Activated CD8-positive, alpha-beta T cell treated with anti-CD3 and anti-CD28 coated beads for 36 hours (primary cell): ENCODE data around the gene ITGA5. TPM values are rescaled to one million over a fixed set of nuclear protein-coding genes. Genes with fewer than 3 reads are reported as not detected.

Experiments used
- ATAC-seq: fragments of 200-7000 bp; cut with Tn5 transposase; one replicate; pipeline ENCODE4 v1.10.0; 2021; ENCODE audit warnings: mild to moderate bottlenecking, moderate library complexity
- CTCF ChIA-PET: fragments of 350-600 bp; sonication (Branson Sonifier 250); formaldehyde crosslinking; loops from one replicate; lab custom pipeline; 2021; ENCODE audit warnings: antibody characterized with exemption; lab: Charles Lee
- POLR2A ChIA-PET: fragments of 350-600 bp; sonication (Branson Sonifier 250); formaldehyde crosslinking; loops from one replicate; lab custom pipeline; 2021; ENCODE audit warnings: antibody characterized with exemption; lab: Charles Lee
- DNase-seq: peaks from one replicate; pipeline ENCODE4 v3.0.0-alpha.2; 2020
- H3K27ac Mint-ChIP-seq: one replicate; pipeline ENCODE4 v1.8.0; 2021; ENCODE audit warnings: mild to moderate bottlenecking, mixed read lengths
- H3K27me3 Mint-ChIP-seq: one replicate; pipeline ENCODE4 v1.8.0; 2021; ENCODE audit warnings: mixed read lengths
- H3K36me3 Mint-ChIP-seq: one replicate; pipeline ENCODE4 v1.8.0; 2021; ENCODE audit warnings: low read depth, mixed read lengths
- H3K4me1 Mint-ChIP-seq: one replicate; pipeline ENCODE4 v1.8.0; 2021; ENCODE audit warnings: low read depth, mixed read lengths
- H3K4me3 Mint-ChIP-seq: one replicate; pipeline ENCODE4 v1.8.0; 2021; ENCODE audit warnings: mild to moderate bottlenecking, moderate library complexity, mixed read lengths
- H3K9me3 Mint-ChIP-seq: one replicate; pipeline ENCODE4 v1.8.0; 2021; ENCODE audit warnings: mixed read lengths
- intact Hi-C: fragments of 100-400 bp; cut with micrococcal nuclease; formaldehyde crosslinking; loops from one replicate; pipeline ENCODE4 v1.10.0; 2022
- total RNA-seq, 2 experiments: library from RNA; stranded (reverse); gene quantifications; one replicate each; pipeline ENCODE4 v1.2.3, GENCODE V29; 2021
- TF ChIP-seq, protein P1 (sequence below): fragments of 200-600 bp; IDR thresholded peaks from one replicate; pipeline ENCODE4 v1.8.0; 2022; ENCODE audit warnings: antibody characterized with exemption, mild to moderate bottlenecking

Gene ITGA5
- total RNA-seq, 2 experiments from 2014 or later, result 35.2 to 36.6 TPM

DNA sequence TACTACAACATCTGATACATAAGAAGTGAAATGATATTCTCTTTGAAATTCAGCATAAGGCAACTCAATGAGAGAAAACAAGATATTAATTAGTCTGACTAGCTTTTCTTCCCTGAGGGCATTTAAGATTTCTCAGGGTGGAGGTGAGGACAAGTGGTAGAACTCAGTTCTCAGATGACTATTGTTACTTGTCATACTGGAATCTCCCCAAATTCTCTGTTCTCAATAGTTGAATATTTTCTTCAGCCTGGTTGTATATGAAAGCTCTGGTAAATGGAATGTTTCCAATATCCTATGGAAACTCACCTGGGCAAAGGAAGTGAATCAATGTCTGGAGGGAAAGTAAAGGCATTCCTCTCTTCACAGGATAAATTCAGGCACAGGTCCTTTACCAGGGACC is 18.2 kb upstream of the ITGA5 start:
- no peak overlapping the region for H3K4me3 Mint-ChIP-seq
- H3K36me3 Mint-ChIP-seq, result no peaks in the 10 kb centered on the region
- ATAC-seq, result peak; percentile 35
- no peaks in the 10 kb centered on the region for H3K27me3 Mint-ChIP-seq
- TF ChIP-seq, protein P1, sequence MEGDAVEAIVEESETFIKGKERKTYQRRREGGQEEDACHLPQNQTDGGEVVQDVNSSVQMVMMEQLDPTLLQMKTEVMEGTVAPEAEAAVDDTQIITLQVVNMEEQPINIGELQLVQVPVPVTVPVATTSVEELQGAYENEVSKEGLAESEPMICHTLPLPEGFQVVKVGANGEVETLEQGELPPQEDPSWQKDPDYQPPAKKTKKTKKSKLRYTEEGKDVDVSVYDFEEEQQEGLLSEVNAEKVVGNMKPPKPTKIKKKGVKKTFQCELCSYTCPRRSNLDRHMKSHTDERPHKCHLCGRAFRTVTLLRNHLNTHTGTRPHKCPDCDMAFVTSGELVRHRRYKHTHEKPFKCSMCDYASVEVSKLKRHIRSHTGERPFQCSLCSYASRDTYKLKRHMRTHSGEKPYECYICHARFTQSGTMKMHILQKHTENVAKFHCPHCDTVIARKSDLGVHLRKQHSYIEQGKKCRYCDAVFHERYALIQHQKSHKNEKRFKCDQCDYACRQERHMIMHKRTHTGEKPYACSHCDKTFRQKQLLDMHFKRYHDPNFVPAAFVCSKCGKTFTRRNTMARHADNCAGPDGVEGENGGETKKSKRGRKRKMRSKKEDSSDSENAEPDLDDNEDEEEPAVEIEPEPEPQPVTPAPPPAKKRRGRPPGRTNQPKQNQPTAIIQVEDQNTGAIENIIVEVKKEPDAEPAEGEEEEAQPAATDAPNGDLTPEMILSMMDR, result no peak
- intact Hi-C loops, result no loop called here
- DNase-seq, result no peak
- ChIA-PET CTCF (interaction anchor here (0.6 to 14.3 kb wide), 10 partner anchors 8 to 223 kb away, joined by 3 to 479 read pairs (median 14); partner anchors contain the start of genes COPZ1 and ITGA5), POLR2A (interaction anchor here (0.6 to 2.1 kb wide), 5 partner anchors 16 to 85 kb away, joined by 3 to 10 read pairs (median 5); no protein-coding TSS in a partner anchor)
- H3K4me1 Mint-ChIP-seq, result peaks cover 19% of the 10 kb centered on the region
- H3K9me3 Mint-ChIP-seq, result no peaks in the 10 kb centered on the region
- H3K27ac Mint-ChIP-seq, result no peak overlapping the region

GRCh38 chr12:54432815-54433164 is 13.7 kb upstream of the ITGA5 start:
- no peak overlapping the region for H3K4me3 Mint-ChIP-seq
- no peaks in the 10 kb centered on the region for H3K27me3 Mint-ChIP-seq
- no peaks in the 10 kb centered on the region for H3K36me3 Mint-ChIP-seq
- peak overlapping the region; percentile 59 for H3K27ac Mint-ChIP-seq
- ChIA-PET POLR2A (interaction anchor here (1.5 to 2.1 kb wide), 2 partner anchors 16 to 20 kb away, joined by 4 to 8 read pairs; no protein-coding TSS in a partner anchor), CTCF (interaction anchor here (0.6 to 14.3 kb wide), 5 partner anchors 17 to 95 kb away, joined by 3 to 164 read pairs (median 19); partner anchors contain the start of gene ITGA5)
- TF ChIP-seq, protein P1, result no peak
- ATAC-seq (peak; percentile 66), DNase-seq (peak; percentile 43)
- H3K4me1 Mint-ChIP-seq, result peaks cover 32% of the 10 kb centered on the region
- intact Hi-C loops, result no loop called here
- H3K9me3 Mint-ChIP-seq, result no peaks in the 10 kb centered on the region

GRCh38 chr12:54431911-54432814 is 13.1 kb upstream of the ITGA5 start:
- H3K4me1 Mint-ChIP-seq, result peaks cover 29% of the 10 kb centered on the region
- H3K27me3 Mint-ChIP-seq, result no peaks in the 10 kb centered on the region
- H3K9me3 Mint-ChIP-seq, result no peaks in the 10 kb centered on the region
- TF ChIP-seq, protein P1, result no peak
- ChIA-PET POLR2A (interaction anchor here (1.5 to 2.1 kb wide), 2 partner anchors 16 to 19 kb away, joined by 4 to 8 read pairs; no protein-coding TSS in a partner anchor), CTCF (interaction anchor here (0.6 to 14.3 kb wide), 7 partner anchors 7 to 96 kb away, joined by 3 to 164 read pairs (median 19); partner anchors contain the start of gene ITGA5)
- ATAC-seq, result peak; percentile 72
- peak; percentile 80 for DNase-seq
- H3K27ac Mint-ChIP-seq, result peak overlapping the region; percentile 60
- intact Hi-C loops, result no loop called here
- peak overlapping the region; percentile 37 for H3K4me3 Mint-ChIP-seq
- no peaks in the 10 kb centered on the region for H3K36me3 Mint-ChIP-seq

DNA sequence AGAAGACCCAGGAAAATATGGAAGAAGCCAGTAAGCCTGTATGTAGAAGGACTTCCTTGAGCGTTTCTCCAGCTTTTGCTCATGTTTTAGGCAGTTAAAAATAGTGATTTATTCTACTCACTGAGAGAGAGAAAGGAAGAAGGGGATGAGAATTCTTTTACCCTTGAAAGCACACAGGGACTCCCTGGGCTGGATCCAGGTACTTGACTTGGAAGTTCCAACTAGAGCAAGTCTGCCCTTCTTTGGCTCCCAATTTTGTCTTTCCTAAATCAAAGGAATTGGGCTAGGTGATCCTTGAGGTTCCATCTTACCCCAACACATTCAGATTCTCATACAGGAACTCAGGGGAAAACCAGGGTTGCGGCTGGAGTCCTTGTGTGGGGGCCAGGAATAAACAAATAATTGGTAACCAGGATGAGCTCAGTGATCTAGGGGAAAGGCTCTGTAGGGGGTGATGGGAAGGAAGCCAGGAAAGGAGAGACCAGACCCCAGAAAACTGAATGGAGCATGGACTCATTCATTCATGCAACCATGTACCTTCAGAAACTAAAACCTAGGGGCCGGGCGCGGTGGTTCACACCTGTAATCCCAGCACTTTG is 11.5 kb upstream of the ITGA5 start:
- CTCF ChIA-PET, result interaction anchor here (0.8 to 14.3 kb wide), 9 partner anchors 8 to 94 kb away, joined by 3 to 164 read pairs (median 4); partner anchors contain the start of gene ITGA5
- POLR2A ChIA-PET, result no interaction called here
- ATAC-seq (no peak), DNase-seq (no peak)
- H3K4me3 Mint-ChIP-seq, result no peak overlapping the region
- H3K27ac Mint-ChIP-seq, result no peak overlapping the region
- H3K27me3 Mint-ChIP-seq, result peaks cover 2% of the 10 kb centered on the region
- no peaks in the 10 kb centered on the region for H3K36me3 Mint-ChIP-seq
- H3K9me3 Mint-ChIP-seq, result no peaks in the 10 kb centered on the region
- TF ChIP-seq, protein P1, result no peak
- peaks cover 27% of the 10 kb centered on the region for H3K4me1 Mint-ChIP-seq
- intact Hi-C loops, result no loop called here
